Measurements from ENCODE around the gene TBC1D22A.

DNA sequence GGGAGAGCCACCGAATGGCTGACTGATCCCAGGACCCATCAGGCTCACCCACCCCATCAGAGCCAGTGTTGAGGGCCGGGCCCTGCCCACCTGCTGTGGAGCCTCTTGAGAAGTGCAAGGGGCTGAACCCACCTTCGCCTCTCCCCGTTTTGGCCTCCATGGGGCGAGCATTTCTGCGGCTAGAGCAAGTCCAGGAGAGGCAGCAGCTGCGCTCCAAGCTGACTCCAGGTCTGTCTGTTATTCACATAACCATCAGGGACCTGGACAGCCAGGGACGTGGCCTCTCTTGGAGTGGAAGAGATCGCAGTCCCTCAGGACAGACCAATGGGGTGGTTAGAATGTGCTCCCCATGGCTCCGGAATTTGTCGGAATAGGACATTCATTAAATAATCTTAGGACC is 231.8 kb downstream of the TBC1D22A start:
- TF ChIP-seq, protein P1, sequence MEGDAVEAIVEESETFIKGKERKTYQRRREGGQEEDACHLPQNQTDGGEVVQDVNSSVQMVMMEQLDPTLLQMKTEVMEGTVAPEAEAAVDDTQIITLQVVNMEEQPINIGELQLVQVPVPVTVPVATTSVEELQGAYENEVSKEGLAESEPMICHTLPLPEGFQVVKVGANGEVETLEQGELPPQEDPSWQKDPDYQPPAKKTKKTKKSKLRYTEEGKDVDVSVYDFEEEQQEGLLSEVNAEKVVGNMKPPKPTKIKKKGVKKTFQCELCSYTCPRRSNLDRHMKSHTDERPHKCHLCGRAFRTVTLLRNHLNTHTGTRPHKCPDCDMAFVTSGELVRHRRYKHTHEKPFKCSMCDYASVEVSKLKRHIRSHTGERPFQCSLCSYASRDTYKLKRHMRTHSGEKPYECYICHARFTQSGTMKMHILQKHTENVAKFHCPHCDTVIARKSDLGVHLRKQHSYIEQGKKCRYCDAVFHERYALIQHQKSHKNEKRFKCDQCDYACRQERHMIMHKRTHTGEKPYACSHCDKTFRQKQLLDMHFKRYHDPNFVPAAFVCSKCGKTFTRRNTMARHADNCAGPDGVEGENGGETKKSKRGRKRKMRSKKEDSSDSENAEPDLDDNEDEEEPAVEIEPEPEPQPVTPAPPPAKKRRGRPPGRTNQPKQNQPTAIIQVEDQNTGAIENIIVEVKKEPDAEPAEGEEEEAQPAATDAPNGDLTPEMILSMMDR (IDR thresholded peaks at IDR 0.05): no peak
- TF ChIP-seq POLR2A (IDR thresholded peaks at IDR 0.05): no peak
